NCI-H345 treated with DMSO at 0.1 percent for 48 hours (cell line): ENCODE results near the gene ALDH7A1.
"Not testable (repeated sequence)": the region's sequence is repeated elsewhere in the genome, so short reads cannot be mapped to it uniquely, and the experiment has no call there.

Experiments
- DNase-seq: peaks from one replicate; lab custom pipeline; 2025; ENCODE audit not compliant: unreplicated experiment; lab: John Stamatoyannopoulos, UW

ALDH7A1 gene

GRCh38 chr5:126535856-126536545, 59.0 kb downstream of the ALDH7A1 start:
- DNase-seq: no peak

- no peak for DNase-seq
Measured at GRCh38 chr5:126534553-126534952, 60.5 kb downstream of the ALDH7A1 start.

- no peak for DNase-seq
Measured at GRCh38 chr5:126531543-126532120, 63.4 kb downstream of the ALDH7A1 start.

- no peak for DNase-seq
Measured at GRCh38 chr5:126527892-126528291, 67.1 kb downstream of the ALDH7A1 start.

GRCh38 chr5:126527158-126527557, 67.9 kb downstream of the ALDH7A1 start:
- no peak for DNase-seq

- DNase-seq: no peak
Measured at GRCh38 chr5:126526493-126526892, 68.5 kb downstream of the ALDH7A1 start.

- no peak for DNase-seq
Measured at GRCh38 chr5:126525630-126526245, 69.3 kb downstream of the ALDH7A1 start.

- DNase-seq: no peak
Measured at GRCh38 chr5:126523818-126524510, 71.1 kb downstream of the ALDH7A1 start.

GRCh38 chr5:126521130-126521529, 73.9 kb downstream of the ALDH7A1 start:
- no peak for DNase-seq

- DNase-seq: no peak
Measured at GRCh38 chr5:126520593-126520953, 74.4 kb downstream of the ALDH7A1 start.

GRCh38 chr5:126519637-126520592, 75.1 kb downstream of the ALDH7A1 start:
- peak; percentile 11 for DNase-seq

- DNase-seq: not testable (repeated sequence)
Measured at GRCh38 chr5:126519223-126519622, 75.8 kb downstream of the ALDH7A1 start.

GRCh38 chr5:126516852-126517251, 78.2 kb downstream of the ALDH7A1 start:
- DNase-seq: no peak

GRCh38 chr5:126516133-126516532, 78.9 kb downstream of the ALDH7A1 start:
- DNase-seq: peak; percentile 75

- DNase-seq: no peak
Measured at GRCh38 chr5:126515337-126515736, 79.7 kb downstream of the ALDH7A1 start.

GRCh38 chr5:126514558-126515141, 80.4 kb downstream of the ALDH7A1 start:
- no peak for DNase-seq

- DNase-seq: no peak
Measured at GRCh38 chr5:126514131-126514557, 80.9 kb downstream of the ALDH7A1 start.

GRCh38 chr5:126513703-126514102, 81.3 kb downstream of the ALDH7A1 start:
- no peak for DNase-seq

- no peak for DNase-seq
Measured at GRCh38 chr5:126513302-126513701, 81.7 kb downstream of the ALDH7A1 start.

GRCh38 chr5:126512451-126512850, 82.6 kb downstream of the ALDH7A1 start:
- DNase-seq: no peak
